ENCODE measurements around the gene ROR2.

DNA sequence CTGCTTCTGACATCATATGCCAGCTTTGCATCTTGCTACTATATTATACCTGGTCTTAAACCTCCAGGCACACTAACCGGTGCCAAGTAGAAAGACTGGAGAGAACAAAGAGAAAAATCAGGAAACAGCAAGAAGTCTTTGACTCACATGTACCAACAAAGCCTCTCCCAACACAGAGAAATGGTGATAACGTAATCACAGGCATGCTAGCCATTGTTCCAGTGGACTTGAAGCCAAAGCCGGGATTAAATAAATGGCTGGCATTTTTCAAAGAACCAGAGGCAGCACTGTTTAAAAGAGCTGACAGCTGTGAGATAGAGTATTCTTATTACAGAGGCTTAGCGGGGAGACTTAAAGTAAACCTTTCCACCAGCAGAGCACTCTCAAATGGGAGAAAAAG lies 378.0 kb downstream of the ROR2 start:
- TF ChIP-seq CTCF (IDR thresholded peaks at IDR 0.05) (no peak), POLR2AphosphoS5 (IDR thresholded peaks at IDR 0.05) (no peak), EP300 (IDR thresholded peaks at IDR 0.05; ENCODE audit: low read depth) (no peak)
